NCI-H226 (cell line): Measurements from ENCODE around the gene CIROP.

Experiments used
- DNase-seq: peaks from one replicate; pipeline ENCODE4 v3.0.0-alpha.2; 2015

Gene CIROP

GRCh38 chr14:23104591-23105347, at the start of gene CIROP:
CIROP (minus strand) TSS chr14:23104989; CDS start chr14:23104920, 69 bp downstream.
- no peak for DNase-seq

GRCh38 chr14:23153851-23154796, 49.3 kb upstream of the CIROP start:
- DNase-seq, result peak; percentile 97

- no peak for DNase-seq
Observed at GRCh38 chr14:23151342-23151741, 46.6 kb upstream of the CIROP start.

- no peak for DNase-seq
Observed at GRCh38 chr14:23149745-23150144, 45.0 kb upstream of the CIROP start.

- no peak for DNase-seq
Observed at GRCh38 chr14:23148591-23149249, 43.9 kb upstream of the CIROP start.

- DNase-seq, result peak; percentile 82
Observed at GRCh38 chr14:23147676-23148075, 42.9 kb upstream of the CIROP start.

- DNase-seq, result no peak
Observed at GRCh38 chr14:23146980-23147379, 42.2 kb upstream of the CIROP start.

GRCh38 chr14:23146351-23146910, 41.6 kb upstream of the CIROP start:
- DNase-seq, result peak; percentile 71

- DNase-seq, result peak; percentile 60
Observed at GRCh38 chr14:23145794-23146350, 41.1 kb upstream of the CIROP start.

GRCh38 chr14:23143911-23144310, 39.1 kb upstream of the CIROP start:
- DNase-seq, result no peak

GRCh38 chr14:23142826-23143225, 38.0 kb upstream of the CIROP start:
- no peak for DNase-seq

- peak; percentile 94 for DNase-seq
Observed at GRCh38 chr14:23141706-23142444, 37.1 kb upstream of the CIROP start.

- DNase-seq, result no peak
Observed at GRCh38 chr14:23140371-23140770, 35.6 kb upstream of the CIROP start.

- no peak for DNase-seq
Observed at GRCh38 chr14:23139874-23140273, 35.1 kb upstream of the CIROP start.

- peak; percentile 59 for DNase-seq
Observed at GRCh38 chr14:23137813-23138535, 33.2 kb upstream of the CIROP start.

GRCh38 chr14:23137192-23137812, 32.5 kb upstream of the CIROP start:
- peak; percentile 50 for DNase-seq

- no peak for DNase-seq
Observed at GRCh38 chr14:23136566-23137133, 31.9 kb upstream of the CIROP start.

GRCh38 chr14:23132970-23133369, 28.2 kb upstream of the CIROP start:
- DNase-seq, result no peak

GRCh38 chr14:23131482-23131881, 26.7 kb upstream of the CIROP start:
- DNase-seq, result no peak

- DNase-seq, result no peak
Observed at GRCh38 chr14:23130871-23131270, 26.1 kb upstream of the CIROP start.
